Cardiac muscle cell (in vitro differentiated cells and primary cell): ENCODE measurements around the gene PIK3C2G. TPM values are rescaled to one million over a fixed set of nuclear protein-coding genes. Genes with fewer than 3 reads are reported as not detected.
A peak's percentile ranks its signal among the peaks of the same experiment; 100 is the strongest.

ENCODE experiments used
- DNase-seq, 2 donors: peaks; one replicate each; pipeline versions ENCODE4 v3.0.0 to v3.0.0-alpha.2; 2010 to 2017; ENCODE audit warnings: low read depth in 1 of 2, low spot score in 1 of 2
- H3K27ac ChIP-seq: fragments of 200-600 bp; sonication (generic); 2 replicates; pipeline ENCODE4 v1.5.1; 2016
- H3K27me3 ChIP-seq: fragments of 200-600 bp; sonication (generic); 2 replicates; pipeline ENCODE4 v1.6.0; 2016; ENCODE audit warnings: control low read depth
- H3K36me3 ChIP-seq: fragments of 200-600 bp; sonication (generic); 2 replicates; pipeline ENCODE4 v1.5.1; 2016; ENCODE audit warnings: control low read depth
- H3K4me1 ChIP-seq: fragments of 200-600 bp; sonication (generic); 2 replicates; pipeline ENCODE4 v1.8.1; 2017; ENCODE audit warnings: low read depth, mild to moderate bottlenecking, mixed run types
- H3K4me3 ChIP-seq: fragments of 200-600 bp; sonication (generic); 2 replicates; pipeline ENCODE4 v1.5.1; 2016; ENCODE audit warnings: mild to moderate bottlenecking
- H3K9me3 ChIP-seq: fragments of 200-600 bp; sonication (generic); 2 replicates; pipeline ENCODE4 v1.5.1; 2017; ENCODE audit warnings: low read depth, mild to moderate bottlenecking, control low read depth
- CTCF ChIP-seq: IDR thresholded peaks from 2 replicates; pipeline ENCODE4 v1.5.1; 2012; ENCODE audit warnings: low read depth, mild to moderate bottlenecking, low read length
- polyA plus RNA-seq: library from polyadenylated mRNA; unstranded; fragments of >200 nt; fragmentation: Nextera tagmentation; extraction: Ambion mirVana; gene quantifications from 2 replicates; pipeline ENCODE4 v1.2.1, GENCODE V29; 2016
- total RNA-seq: library from RNA; depleted of rRNA; stranded (reverse); fragments of >200 nt; gene quantifications from 2 replicates; pipeline ENCODE4 v1.2.3, GENCODE V29; 2016

PIK3C2G gene
- not detected in 2 replicates for total RNA-seq
- polyA plus RNA-seq, result not detected in 2 replicates

GRCh38 chr12:18261273-18261672 is at the start of gene PIK3C2G:
TSS of gene PIK3C2G (plus strand) at chr12:18261518. CDS start at chr12:18282082, 20,564 bp downstream.
- H3K4me3 ChIP-seq, result no peak within 1 kb of the TSS

GRCh38 chr12:18217966-18218365 is 43.4 kb upstream of the PIK3C2G start:
- TF ChIP-seq CTCF, result no peak
- Histone ChIP-seq H3K36me3 (no peaks in the 10 kb centered on the region), H3K27ac (no peak overlapping the region)

More at GRCh38 chr12:18261273-18261672, at the start of gene PIK3C2G:
- Histone ChIP-seq H3K9me3 (no peaks in the 10 kb centered on the region), H3K36me3 (no peaks in the 10 kb centered on the region), H3K4me1 (no peaks in the 10 kb centered on the region), H3K27ac (no peak within 1 kb of the TSS), H3K27me3 (no peaks in the 10 kb centered on the region)
- no peak for DNase-seq
- TF ChIP-seq CTCF, result no peak

GRCh38 chr12:18221726-18222125 is 39.6 kb upstream of the PIK3C2G start:
- Histone ChIP-seq H3K9me3 (no peaks in the 10 kb centered on the region), H3K27me3 (no peaks in the 10 kb centered on the region), H3K4me3 (no peak overlapping the region), H3K27ac (no peak overlapping the region), H3K4me1 (peaks cover 5% of the 10 kb centered on the region), H3K36me3 (no peaks in the 10 kb centered on the region)
- TF ChIP-seq CTCF, result no peak
- no peak for DNase-seq

More at GRCh38 chr12:18217966-18218365, 43.4 kb upstream of the PIK3C2G start:
- Histone ChIP-seq H3K4me1 (peaks cover 5% of the 10 kb centered on the region), H3K27me3 (no peaks in the 10 kb centered on the region), H3K4me3 (no peak overlapping the region), H3K9me3 (no peaks in the 10 kb centered on the region)
- no peak for DNase-seq

- no peak for DNase-seq
- no peak for TF ChIP-seq CTCF
Measured at GRCh38 chr12:18222699-18223098, 38.6 kb upstream of the PIK3C2G start.

GRCh38 chr12:18224745-18225144 is 36.6 kb upstream of the PIK3C2G start:
- DNase-seq, result peak; percentile 46 to 68
- Histone ChIP-seq H3K36me3 (no peaks in the 10 kb centered on the region), H3K4me3 (no peak overlapping the region), H3K27me3 (no peaks in the 10 kb centered on the region), H3K27ac (no peak overlapping the region), H3K9me3 (no peaks in the 10 kb centered on the region), H3K4me1 (peaks cover 5% of the 10 kb centered on the region)
- TF ChIP-seq CTCF, result peak; percentile 62

More at GRCh38 chr12:18222699-18223098, 38.6 kb upstream of the PIK3C2G start:
- Histone ChIP-seq H3K27me3 (no peaks in the 10 kb centered on the region), H3K4me3 (no peak overlapping the region), H3K9me3 (no peaks in the 10 kb centered on the region), H3K36me3 (no peaks in the 10 kb centered on the region), H3K4me1 (peaks cover 5% of the 10 kb centered on the region), H3K27ac (no peak overlapping the region)

- Histone ChIP-seq H3K27ac (no peak overlapping the region), H3K36me3 (no peaks in the 10 kb centered on the region), H3K27me3 (no peaks in the 10 kb centered on the region), H3K9me3 (no peaks in the 10 kb centered on the region), H3K4me3 (no peak overlapping the region), H3K4me1 (no peaks in the 10 kb centered on the region)
- DNase-seq, result no peak
- no peak for TF ChIP-seq CTCF
Measured at GRCh38 chr12:18239526-18239925, 21.8 kb upstream of the PIK3C2G start.
